Osteoblast (primary cell): Measurements from ENCODE around the gene ABHD10. TPM values are rescaled to one million over a fixed set of nuclear protein-coding genes. Genes with fewer than 3 reads are reported as not detected.
A peak's percentile ranks its signal among the peaks of the same experiment; 100 is the strongest.

ENCODE experiments used
- DNase-seq: peaks from one replicate; pipeline ENCODE4 v3.0.0; 2011; ENCODE audit warnings: low spot score, mixed read lengths; ENCODE audit not compliant: insufficient read length; ENCODE audit errors: missing footprints
- H2AFZ ChIP-seq: 2 replicates; pipeline ENCODE4 v1.6.0; 2011; ENCODE audit warnings: mild to moderate bottlenecking, low read length
- H3K27ac ChIP-seq: 2 replicates; pipeline ENCODE4 v1.5.1; 2011; ENCODE audit warnings: mild to moderate bottlenecking, low read depth, low read length, moderate library complexity
- H3K27me3 ChIP-seq: 2 replicates; pipeline ENCODE4 v1.6.0; 2012; ENCODE audit warnings: mild to moderate bottlenecking, control low read depth, inconsistent platforms, low read length, moderate library complexity; ENCODE audit not compliant: insufficient read depth
- H3K36me3 ChIP-seq: 2 replicates; pipeline ENCODE4 v1.5.1; 2011; ENCODE audit warnings: mild to moderate bottlenecking, low read length, control low read depth, moderate library complexity; ENCODE audit not compliant: insufficient read depth
- H3K4me1 ChIP-seq: 2 replicates; pipeline ENCODE4 v1.5.1; 2011; ENCODE audit warnings: mild to moderate bottlenecking, low read length, control low read depth, moderate library complexity; ENCODE audit not compliant: insufficient read depth
- H3K4me2 ChIP-seq: 2 replicates; pipeline ENCODE4 v1.6.0; 2011; ENCODE audit warnings: mild to moderate bottlenecking, low read length; ENCODE audit not compliant: insufficient read depth
- H3K4me3 ChIP-seq: fragments of 200-600 bp; sonication (generic); 3 replicates; pipeline ENCODE4 v1.5.1; 2012; ENCODE audit warnings: mild to moderate bottlenecking, low read length, inconsistent platforms; ENCODE audit not compliant: insufficient read depth
- H3K79me2 ChIP-seq: 2 replicates; pipeline ENCODE4 v1.6.0; 2012; ENCODE audit warnings: mild to moderate bottlenecking, low read length, control low read depth, inconsistent platforms; ENCODE audit not compliant: insufficient read depth
- H3K9me3 ChIP-seq: 2 replicates; pipeline ENCODE4 v1.5.1; 2011; ENCODE audit warnings: low read depth, low read length, control low read depth
- H4K20me1 ChIP-seq: 2 replicates; pipeline ENCODE4 v1.6.0; 2012; ENCODE audit warnings: mild to moderate bottlenecking, low read length, control low read depth; ENCODE audit not compliant: insufficient read depth
- CTCF ChIP-seq: IDR thresholded peaks from 2 replicates; pipeline ENCODE4 v1.5.1; 2011; ENCODE audit warnings: mild to moderate bottlenecking, low read depth, low read length, moderate library complexity; ENCODE audit errors: extremely low read depth
- total RNA-seq: library from RNA; depleted of rRNA; stranded (reverse); fragments of >200 nt; gene quantifications from 2 replicates; pipeline ENCODE4 v1.2.3, GENCODE V29; 2012

ABHD10 gene
- total RNA-seq, 1 donor, result 22.8 TPM

GRCh38 chr3:111972891-111973290 lies 5.9 kb upstream of the ABHD10 start:
- H4K20me1 ChIP-seq, result no peaks in the 10 kb centered on the region
- no peaks in the 10 kb centered on the region for H3K4me1 ChIP-seq
- H2AFZ ChIP-seq, result no peak overlapping the region
- no peaks in the 10 kb centered on the region for H3K79me2 ChIP-seq
- TF ChIP-seq CTCF, result no peak
- H3K4me2 ChIP-seq, result no peak overlapping the region
- no peaks in the 10 kb centered on the region for H3K27me3 ChIP-seq
- no peak overlapping the region for H3K27ac ChIP-seq
- peaks cover 68% of the 10 kb centered on the region for H3K36me3 ChIP-seq
- no peak for DNase-seq
- H3K9me3 ChIP-seq, result no peaks in the 10 kb centered on the region
- no peak overlapping the region for H3K4me3 ChIP-seq

DNA sequence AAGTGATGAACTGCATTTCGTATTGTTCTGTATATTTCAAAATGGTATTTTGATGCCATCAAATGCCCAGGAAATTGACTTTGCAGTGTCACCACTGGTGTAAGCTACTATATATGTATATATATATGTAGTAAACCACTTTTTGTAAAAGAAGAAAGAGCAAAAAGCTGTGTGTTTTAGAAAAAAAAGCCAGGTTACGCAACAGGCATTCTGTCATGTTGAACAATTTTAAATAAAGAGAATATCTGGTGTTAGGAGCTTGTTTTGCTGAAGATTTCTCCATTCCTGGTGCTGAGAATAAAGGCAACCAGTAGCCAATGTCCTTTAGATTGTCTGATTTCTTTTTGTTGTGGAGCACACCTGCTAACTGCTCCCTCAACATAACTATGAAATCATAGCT lies 3.7 kb upstream of the ABHD10 start:
- no peak overlapping the region for H3K4me3 ChIP-seq

DNA sequence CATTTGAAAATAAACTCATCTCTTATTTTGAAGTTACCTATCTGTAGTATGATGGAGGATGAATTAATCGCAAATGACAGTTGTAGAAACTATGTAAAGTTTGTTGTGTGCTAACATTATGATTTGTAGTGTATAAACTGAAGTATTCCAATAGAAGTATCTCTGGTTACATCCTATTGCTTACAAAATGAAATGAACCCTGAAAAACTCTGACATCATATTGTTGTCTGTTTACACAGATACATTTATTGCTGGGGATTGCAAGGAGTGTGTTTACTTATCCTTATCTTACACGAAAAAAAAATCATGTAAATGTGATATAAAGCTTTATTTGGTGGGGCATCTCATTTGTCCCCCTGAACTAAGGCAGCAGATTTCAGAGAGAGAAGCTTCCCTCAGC lies 2.6 kb upstream of the ABHD10 start:
- no peak overlapping the region for H2AFZ ChIP-seq
- H3K27me3 ChIP-seq, result no peaks in the 10 kb centered on the region
- no peak overlapping the region for H3K4me2 ChIP-seq
- H3K9me3 ChIP-seq, result no peaks in the 10 kb centered on the region
- peaks cover 35% of the 10 kb centered on the region for H3K36me3 ChIP-seq
- H4K20me1 ChIP-seq, result no peaks in the 10 kb centered on the region
- no peak overlapping the region for H3K4me3 ChIP-seq
- H3K4me1 ChIP-seq, result peaks cover 18% of the 10 kb centered on the region
- H3K27ac ChIP-seq, result no peak overlapping the region
- H3K79me2 ChIP-seq, result peaks cover 25% of the 10 kb centered on the region
- DNase-seq, result no peak
- no peak for TF ChIP-seq CTCF

More for the DNA sequence above, 3.7 kb upstream of the ABHD10 start:
- Histone ChIP-seq H3K36me3 (peaks cover 46% of the 10 kb centered on the region), H3K9me3 (no peaks in the 10 kb centered on the region), H3K27ac (no peak overlapping the region), H3K4me2 (no peak overlapping the region), H3K27me3 (no peaks in the 10 kb centered on the region), H3K4me1 (peaks cover 11% of the 10 kb centered on the region), H2AFZ (no peak overlapping the region), H4K20me1 (no peaks in the 10 kb centered on the region), H3K79me2 (peaks cover 14% of the 10 kb centered on the region)
- TF ChIP-seq CTCF, result no peak
- no peak for DNase-seq

DNA sequence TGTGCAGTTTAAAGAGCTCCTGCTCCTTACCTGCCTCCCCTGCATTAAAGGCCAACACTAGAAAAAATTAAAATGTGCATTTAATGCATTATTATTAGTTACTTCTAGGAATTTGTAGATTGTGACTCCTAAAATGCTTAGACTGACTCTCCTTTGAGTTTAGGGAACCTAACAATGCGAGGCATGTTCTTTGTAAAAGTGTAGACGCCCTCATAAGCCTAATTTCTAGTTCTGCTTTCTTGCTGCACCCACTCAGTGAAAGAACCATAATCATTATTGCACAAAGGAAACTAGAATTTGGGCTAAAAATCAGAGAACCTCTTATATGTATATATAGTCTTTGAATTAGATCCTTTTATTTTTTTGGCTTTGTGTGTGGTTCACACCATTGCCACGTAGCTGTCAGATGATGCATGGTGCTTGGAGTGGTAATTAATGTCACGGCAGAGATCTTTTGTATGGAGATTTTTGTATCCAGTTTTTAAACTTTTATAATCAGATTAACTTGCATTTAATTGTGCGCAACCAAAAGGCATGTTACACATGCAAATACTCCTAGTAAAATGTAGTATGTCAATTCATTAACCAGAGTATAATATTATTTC lies 710 bp downstream of the ABHD10 start:
- Histone ChIP-seq H3K79me2 (peaks cover 49% of the 10 kb centered on the region), H3K4me1 (peaks cover 21% of the 10 kb centered on the region), H3K4me2 (peak overlapping the region; percentile 90), H2AFZ (peak overlapping the region; percentile 90), H3K9me3 (no peaks in the 10 kb centered on the region), H3K27ac (peak overlapping the region; percentile 86), H3K27me3 (no peaks in the 10 kb centered on the region), H3K36me3 (peaks cover 8% of the 10 kb centered on the region), H3K4me3 (peak overlapping the region; percentile 86), H4K20me1 (no peaks in the 10 kb centered on the region)
- TF ChIP-seq CTCF, result no peak
- DNase-seq, result no peak
